ENCODE measurements around the gene EFTUD2.
A peak's percentile ranks its signal among the peaks of the same experiment; 100 is the strongest.
"Not testable (repeated sequence)": the region's sequence is repeated elsewhere in the genome, so short reads cannot be mapped to it uniquely, and the experiment has no call there.

The EFTUD2 gene
- 94.7 reads per million, percentile 81 among the genes with 10 or more reads in this experiment for total RNA-seq

DNA sequence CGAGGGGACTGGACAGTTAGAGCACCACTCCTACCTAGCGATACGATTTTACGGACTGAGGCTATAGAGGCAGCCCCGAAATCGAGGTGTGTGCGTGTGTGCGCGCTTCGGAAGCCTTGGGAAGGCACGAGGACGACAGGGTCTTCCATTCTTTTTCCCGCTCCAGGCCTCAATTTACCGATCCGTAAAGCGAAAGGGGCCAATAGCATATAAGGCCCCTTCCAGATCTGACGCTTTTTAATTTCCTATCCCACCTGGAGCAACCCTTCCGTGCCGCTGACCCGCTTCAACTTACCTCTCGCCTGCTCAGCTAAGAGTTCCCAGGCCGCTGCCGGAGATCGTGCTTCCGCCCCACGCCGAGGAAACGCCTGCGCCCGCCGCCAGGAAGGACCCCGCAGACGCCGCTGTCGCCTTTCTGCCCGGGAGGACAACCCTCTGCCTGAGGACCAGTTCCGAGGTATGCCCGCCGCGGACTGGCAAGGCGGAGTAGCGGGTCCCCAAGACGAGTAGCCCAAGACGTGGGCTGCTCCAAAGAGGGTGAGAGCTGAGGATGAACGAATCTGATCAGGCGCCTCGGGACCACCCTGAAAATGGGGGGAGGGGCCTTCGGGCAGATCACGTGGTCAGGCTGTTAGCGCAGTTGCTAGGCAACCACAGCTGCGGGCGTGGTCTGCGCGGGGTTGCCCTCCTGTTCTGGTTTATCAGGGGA, at the start of gene EFTUD2:
Gene EFTUD2, minus strand, starts transcription at position 372 of the 709 bp plus-strand sequence. CDS start 4,924 bp downstream, outside the sequence.
- peak; percentile 92 for DNase-seq

DNA sequence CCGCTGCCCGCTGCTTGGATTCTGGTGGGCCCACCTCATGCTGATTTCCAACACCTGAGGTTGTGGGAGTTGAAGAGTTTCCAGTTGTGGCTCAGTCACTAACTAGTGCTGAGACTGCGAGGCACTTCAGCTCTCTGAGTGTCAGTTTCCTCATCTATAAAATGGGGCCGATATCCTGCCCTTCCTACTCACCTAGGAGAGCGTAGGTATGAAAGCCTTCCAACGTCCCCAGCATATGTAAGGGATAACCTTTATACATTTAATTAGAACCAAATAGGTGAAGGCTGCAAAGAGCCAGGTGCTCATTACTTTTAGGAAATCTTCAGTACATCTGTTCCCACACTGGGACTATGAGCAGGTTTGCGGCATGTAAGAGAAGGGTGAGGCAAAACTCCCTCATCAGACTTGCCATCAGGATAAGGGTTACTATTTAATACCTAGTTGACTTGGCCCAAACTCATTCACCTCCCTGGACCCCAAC, 49.1 kb upstream of the EFTUD2 start:
- no peak for DNase-seq

DNA sequence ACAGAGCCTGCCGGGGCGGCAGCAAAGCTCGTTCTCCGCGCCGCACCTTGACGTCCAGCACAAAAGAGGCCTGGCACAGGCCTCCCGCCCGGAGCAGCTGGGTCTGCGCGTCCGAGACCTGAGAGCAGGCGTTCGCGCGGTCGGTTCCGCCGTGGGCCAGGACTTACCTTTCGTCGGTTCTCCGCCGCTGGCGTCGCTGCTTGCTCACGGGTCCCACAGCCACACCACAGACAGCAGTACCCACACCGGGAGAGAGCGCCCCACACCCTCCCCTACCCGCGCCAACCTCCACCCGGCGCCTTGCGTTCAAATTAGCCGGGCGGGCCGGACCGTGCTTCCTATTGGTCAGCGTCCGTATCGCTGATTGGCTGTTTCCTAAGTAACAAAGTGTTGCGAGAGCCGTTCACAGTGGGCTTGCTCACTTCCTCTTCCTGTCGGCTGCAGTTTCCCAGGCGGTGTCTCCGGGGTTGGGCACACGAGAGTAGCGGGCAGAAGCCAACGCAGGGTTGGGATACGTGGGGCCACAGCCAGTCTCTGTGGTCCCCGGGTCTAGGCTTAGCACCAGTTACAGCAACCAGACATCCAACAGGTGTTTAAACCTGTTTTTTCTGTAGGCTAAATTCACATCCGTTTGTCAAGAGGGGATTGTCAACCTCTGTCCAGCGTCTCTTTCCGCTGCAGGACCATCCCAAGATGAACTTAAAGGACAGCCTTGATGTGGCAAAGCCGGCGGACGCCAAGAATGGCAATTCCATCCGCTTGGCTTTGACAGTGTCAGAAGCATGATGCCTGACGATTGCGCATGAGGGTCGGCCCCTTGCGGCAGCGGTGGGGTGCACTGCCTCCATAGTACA, 48.4 kb upstream of the EFTUD2 start, which contains the start of gene KIF18B:
Gene KIF18B, minus strand, starts transcription at position 313 of the 854 bp plus-strand sequence. CDS start 11,429 bp downstream, outside the sequence.
- DNase-seq, result peak; percentile 82

DNA sequence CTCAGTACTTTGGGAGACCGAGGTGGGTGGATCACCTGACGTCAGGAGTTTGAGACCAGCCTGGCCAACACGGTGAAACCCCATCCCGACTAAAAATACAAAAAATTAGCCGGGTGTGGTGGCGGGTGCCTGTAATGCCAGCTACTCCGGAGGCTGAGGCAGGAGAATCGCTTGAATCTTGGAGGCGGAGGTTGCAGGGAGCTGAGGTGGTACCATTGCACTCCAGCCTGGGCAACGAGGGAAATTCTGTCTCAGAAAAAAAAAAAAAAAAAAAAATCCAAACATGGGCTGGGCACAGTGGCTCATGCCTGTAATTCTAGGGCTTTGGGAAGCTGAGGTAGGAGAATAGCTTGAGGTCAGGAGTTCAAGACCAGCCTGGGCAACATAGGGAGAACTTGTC, 46.4 kb upstream of the EFTUD2 start:
- DNase-seq, result not testable (repeated sequence)

DNA sequence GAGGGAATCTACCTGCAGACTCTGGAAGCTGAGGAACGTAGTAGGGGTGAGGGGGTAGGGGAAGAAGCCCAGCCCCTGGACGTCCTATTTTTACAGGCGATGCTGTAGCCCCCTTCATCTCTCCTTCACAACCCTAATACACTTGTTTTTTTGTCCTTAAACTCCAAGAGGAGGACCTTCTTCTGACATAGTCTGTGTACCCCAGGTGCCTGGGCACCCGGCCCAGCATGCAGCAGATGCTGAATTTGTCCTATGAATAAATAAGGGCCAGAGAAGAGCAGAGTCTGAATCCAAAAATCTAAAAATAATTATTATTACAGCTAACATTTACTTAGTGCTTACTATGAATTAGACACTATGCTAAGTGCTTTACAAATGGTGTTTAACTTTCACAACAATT, 43.2 kb upstream of the EFTUD2 start:
- DNase-seq, result no peak

DNA sequence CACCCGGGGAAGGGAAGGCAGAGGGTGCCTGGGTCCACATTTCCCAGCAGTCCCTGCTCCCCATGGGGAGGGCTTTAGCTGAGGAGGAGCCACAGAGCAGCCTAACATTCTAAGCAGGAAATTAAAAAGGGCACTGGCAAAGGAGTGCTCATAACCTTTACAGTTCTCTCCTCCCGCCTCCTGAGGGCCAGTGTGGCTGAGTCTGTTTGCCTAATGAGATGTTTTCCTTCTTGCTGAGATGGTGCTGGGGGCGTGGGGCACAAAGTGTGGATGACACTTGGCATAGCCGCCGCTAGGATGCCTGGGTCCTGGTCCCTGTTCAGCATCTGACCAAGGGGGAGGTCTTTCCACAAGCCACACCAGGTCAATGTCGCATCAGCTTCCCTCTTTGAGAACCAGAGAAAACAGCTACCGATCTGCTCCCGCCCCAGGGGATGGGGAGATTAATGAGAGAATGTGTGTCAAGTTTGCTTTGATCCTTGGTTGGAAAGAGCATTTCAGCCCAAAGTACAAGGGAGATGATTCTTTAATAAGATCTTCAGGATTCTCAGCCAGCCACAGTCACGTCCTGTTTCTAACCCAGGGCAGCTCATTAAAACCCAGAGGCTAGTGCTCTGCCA, 42.6 kb upstream of the EFTUD2 start:
- DNase-seq, result no peak

DNA sequence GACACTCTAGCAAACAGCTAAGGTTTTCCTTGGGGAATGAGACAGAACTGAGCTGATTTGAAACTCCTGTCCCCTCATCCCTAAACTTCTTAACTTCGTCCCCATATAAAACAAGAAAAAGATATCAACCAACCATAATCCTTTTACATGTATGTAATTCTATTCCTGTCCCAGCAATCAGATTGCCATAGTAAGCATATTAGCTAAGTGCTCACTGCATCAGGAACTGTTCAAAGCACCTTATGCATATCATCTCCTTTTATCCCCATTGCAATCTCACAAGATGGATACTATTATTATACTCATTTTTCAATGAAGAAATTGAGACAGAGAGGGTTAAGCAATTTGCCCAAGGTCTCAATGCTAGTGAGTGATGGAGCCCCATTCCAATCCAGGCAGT, 41.5 kb upstream of the EFTUD2 start:
- DNase-seq, result no peak

DNA sequence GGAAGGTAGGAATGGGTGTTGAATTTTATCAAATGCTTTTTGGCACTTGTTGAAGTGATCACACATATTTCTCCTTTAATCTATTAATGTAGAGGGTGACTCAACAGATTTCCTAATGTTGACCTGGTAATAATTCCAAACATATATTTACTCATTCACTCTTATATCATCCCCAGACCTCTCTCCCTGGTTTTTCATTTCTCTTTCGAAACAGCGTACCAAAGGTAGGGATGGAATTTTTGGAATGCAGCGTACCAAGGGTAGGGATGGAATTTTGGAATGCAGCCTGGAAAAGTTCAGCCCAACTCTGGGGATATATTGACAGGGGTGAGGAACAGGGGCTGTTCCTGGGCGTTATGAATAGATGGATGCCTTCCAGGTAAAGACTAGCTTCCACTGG, 41.1 kb upstream of the EFTUD2 start:
- no peak for DNase-seq

DNA sequence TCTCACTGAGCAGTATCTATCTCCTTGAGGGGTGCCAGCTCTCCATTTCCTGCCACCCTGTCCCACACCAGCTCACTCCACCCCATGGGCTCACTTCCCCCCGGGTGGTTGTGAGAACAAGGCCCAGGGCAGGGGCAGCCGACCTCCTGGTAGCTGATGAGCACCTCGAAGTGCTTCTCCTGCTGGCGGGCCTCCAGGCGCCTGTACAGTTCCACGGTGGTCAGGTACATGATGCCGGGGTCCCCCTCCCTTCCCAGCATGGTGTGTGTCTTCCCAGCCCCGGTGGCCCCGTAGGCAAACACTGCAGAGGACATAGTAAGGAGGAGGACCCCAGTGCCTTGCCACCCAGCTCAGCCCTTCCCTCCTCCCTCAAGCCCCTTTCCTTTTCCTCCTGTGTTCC, 35.9 kb upstream of the EFTUD2 start:
- no peak for DNase-seq

DNA sequence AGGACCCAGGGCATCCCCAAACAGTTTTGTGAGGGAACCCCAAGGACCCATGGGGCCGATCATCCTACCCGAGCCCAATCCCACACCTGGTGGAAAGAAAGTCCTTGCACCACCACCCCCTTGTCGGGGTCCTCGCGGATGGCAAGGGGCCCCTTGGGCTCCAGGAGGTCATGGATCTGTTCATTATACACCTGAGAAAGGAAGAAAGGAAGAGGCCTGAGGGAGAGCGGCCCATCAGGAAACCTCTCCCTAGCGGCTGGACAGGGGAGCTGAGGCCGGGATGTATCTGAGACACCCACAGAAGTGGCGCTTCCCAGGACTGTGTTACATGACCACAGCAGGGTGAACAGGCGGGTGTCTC, 35.5 kb upstream of the EFTUD2 start:
- DNase-seq, result no peak

DNA sequence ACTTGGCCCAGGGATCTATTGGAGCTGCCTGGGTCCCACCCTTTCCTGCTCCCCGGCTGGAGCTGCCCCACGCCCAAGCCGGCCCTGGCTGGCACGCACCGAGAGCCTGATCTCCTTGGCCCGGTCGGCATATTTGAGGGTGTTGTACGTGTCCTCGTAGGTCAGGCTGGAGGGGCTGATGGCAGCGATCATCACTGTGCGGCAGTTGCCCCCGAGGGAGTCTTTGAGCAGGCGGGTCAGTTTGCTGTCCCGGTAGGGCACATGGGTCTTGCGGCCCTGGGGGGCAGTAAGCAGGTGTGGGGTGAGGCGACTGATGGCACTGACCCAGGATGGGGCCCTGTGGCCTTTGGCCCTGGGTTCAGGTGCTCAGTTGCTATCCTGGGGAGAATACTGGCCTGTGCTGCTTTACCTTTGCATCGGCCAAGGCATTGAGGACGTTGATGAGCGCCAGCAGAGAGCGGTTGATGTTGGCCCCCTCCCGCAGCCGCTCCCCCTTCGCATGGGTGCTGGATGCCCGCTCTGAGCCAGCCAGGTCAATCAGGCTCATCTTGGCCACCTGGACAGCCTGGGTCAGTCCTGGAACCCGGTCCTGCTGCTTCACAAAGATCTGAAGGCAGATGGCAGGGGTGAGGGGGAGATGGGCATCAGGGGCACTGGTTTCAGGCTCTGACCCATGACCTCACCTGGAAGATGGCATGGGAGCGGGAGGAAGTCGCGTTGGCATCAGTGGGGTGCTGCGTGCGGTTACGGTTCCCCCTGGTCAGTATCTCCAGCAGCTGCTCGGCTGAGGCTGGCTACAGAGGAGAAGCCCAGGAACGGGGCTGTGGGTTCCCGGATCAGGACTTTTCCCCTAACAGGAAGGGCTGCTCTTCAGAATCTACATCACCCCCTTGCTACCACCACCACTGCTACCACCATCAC, 34.8 kb upstream of the EFTUD2 start:
- DNase-seq, result no peak

DNA sequence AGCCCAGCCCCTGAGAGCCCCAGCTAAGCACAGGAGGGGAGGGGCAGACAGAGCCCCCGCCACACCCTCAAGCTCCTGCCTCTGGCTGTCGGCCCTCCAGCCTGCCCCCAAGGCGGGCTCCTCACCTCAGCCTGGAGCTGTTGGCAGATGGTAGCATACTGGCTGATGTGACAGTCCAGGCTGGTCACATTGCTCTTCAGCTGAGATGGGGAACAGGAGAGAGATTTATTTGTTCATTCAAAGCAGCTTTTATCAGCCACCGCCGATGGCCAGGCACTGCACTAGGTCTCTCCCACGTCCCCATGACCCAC, 33.5 kb upstream of the EFTUD2 start:
- no peak for DNase-seq

DNA sequence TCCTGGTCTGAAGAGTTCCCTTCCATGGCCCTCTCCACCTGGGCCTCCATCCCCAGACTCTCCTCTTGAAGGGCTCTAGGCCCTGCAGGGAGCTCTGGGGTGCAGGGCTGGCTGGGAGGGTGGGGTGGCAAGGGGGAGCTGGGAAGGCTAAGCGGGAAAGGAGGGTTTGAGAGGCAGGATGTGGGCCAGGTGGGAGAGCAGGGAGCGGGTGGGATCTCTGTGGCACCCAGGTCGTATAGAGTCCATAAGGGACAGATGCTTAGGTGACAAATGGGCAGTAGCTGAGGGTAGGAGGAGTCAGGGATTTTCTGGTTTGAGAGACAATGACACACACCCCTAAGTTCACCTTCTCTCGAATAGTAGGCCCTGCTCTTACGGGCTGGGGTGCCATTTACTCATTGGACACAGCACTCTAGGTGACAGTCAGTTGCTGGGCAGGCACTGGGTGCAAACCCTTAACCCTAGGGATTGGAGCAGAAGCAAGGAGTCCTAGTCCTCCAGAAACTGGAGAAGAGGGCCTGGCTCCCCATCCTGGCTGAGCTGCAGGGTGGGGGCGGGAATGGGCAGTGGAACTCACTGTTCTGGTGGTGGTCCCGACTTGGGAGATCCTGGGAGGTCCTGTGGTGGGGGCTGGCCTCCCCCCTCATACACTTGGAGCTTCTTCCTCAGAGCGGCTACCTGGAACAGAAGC, 33.0 kb upstream of the EFTUD2 start:
- no peak for DNase-seq

DNA sequence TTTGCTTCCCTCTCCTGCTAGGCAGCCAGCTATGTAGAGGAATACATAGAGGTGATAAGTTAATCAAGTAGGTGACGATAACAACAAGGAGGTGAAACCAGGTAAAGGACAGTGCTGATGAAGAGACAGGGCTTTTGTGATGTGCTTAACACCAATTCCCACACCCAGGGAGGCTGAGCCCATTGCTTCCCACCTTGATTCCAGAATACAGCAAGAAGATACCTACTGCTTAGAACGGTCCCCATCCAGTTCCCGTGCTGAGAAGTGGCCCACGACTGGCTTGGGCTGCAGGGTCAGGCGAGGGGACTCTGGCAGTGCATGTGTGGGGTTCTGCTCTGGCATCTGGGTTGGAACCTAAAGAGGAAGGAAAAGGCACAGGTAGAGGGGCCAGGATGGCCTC, 32.1 kb upstream of the EFTUD2 start:
- DNase-seq, result no peak

DNA sequence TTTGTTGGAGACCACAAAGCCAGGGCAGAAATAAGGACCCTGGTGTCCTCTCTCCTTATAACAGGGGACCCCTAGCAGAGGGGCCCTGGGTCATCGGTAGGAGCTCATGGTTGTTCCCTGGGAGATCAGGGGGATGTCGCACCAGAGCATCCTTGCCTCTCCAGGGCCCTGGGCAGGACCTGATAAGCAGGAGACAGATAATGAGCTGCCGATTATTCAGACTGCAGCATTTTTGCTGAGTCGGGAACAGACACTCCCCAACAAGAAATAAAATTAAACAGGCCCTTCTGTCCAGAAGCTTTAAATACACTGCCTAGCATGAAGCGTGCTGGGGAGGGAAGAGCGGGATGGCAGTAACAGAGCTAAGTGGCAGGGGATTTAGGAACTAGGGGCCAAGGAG, 31.4 kb upstream of the EFTUD2 start:
- no peak for DNase-seq

DNA sequence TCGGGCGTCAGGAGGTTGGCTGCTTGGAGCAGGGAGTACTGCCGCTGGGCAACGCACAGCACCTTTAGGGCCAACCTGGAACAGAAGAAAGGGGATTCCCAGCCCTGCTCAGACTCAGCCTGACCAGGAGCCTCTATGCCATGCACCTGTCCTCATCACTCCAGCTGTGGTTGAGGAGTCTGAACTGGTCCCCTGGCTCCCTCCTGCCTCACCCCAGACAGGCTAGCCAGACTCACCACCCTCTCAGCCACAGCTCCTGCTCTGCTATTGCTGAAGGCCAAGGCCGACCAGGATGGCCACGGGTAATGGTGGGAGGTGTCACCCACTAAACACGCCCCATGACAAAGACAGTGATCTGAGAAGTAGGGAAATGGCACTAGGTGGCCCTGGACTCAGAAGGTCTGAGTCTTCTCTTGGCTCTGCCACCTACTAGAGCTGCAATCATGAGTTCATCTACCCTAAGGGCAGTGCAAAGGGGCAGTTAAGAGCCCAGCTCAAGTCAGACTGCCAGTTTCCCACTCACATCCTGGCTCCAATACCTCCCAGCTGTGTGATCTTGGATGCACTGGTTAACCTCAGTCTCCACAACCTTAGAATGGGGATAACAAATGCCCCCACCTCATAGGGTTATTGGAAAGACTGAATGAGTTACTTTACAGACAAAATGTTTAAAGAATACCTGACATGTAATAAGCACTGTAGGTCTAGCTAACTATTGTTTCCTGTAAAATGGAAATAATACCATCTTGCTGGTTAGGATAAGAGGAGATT, 29.9 kb upstream of the EFTUD2 start:
- DNase-seq, result no peak

DNA sequence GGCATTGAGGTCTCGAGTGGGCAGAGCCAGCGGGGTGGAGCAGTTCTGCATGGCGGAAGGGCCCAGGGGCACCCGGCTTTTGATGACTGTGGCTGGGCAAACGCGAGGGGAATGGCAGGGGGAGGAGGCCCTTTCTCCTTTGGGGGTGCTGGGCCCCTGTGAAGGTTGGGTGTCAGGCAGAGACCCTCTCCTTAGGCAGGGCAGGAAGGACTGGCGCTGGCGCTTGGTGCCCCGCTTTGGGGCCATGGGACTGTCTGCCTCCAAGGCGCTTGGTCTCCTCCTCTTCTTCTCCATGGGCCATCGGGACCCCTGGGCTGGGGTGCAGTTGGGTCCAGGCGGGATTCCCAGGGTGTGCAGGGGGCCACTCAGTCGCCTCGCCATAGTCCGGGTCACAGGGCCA, 28.9 kb upstream of the EFTUD2 start:
- DNase-seq, result no peak

DNA sequence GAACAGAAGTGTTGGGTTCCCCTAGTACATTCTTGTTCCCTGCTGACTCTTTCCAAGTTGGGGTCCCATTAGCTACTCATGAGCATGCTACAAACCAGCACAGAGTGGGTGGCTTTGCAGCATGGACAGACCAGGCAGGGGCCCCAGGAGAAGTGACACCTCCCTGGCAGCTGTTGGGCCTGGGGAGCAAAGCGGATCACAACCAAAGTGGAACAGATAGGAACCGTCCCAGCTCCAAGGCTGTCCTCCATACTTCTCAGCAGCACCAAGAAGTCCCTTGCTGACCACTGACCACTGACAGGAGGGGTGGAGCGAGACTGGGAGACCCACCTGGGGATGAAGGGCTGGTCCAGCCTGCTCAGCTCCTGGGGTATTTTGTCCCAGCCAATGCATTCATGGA, 28.5 kb upstream of the EFTUD2 start:
- DNase-seq, result no peak

DNA sequence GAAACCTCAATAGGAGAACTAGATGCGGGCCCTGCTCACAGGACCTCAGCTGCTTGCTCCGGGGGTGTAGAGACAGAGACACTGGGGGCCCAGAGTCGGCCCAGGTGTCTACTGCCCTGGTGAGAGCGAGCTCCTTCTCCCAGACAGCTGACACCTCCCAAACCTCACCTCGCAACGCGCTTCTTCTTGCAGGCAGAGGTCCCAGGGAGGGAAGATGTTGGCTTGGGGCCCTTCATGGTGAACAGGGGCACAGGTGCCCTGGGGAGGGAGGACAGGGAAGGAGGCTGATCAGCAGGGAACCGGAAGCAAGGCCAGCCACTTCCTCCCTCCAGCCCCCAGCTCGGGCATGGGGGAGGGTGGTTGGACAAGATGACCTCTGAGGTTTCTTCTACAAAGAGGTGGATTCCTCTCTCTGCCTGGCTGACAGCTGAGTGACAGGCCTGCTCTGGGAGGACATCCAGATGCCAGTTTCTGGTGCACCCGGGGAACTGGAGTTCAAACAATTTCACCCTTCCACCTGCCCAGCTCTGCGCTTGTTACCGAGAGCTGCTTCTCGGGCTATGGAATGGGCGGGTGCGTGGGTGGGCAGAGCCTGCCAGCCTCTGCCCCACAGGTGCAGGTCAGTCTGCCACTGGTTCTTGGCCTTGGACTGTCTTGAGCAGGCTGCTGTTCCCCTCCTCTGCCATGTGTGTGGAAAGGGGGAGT, 27.7 kb upstream of the EFTUD2 start:
- DNase-seq, result no peak
